SK-N-SH (cell line): ENCODE data around the gene S100A6. TPM values are rescaled to one million over a fixed set of nuclear protein-coding genes. Genes with fewer than 3 reads are reported as not detected.
A peak's percentile ranks its signal among the peaks of the same experiment; 100 is the strongest.

ENCODE experiments used
- CTCF ChIA-PET: fragments of 300-600, 350-600 bp; formaldehyde crosslinking; extraction: SDS; loops from one replicate; lab custom pipeline; 2021; lab: Yijun Ruan, JAX
- POLR2A ChIA-PET: fragments of 350-600 bp; sonication (Branson Sonifier 250); formaldehyde crosslinking; extraction: SDS; loops from one replicate; lab custom pipeline; 2020; ENCODE audit warnings: antibody characterized with exemption, inconsistent platforms; lab: Yijun Ruan, JAX
- DNase-seq: peaks from one replicate; pipeline ENCODE4 v3.0.0; 2012
- H2AFZ ChIP-seq: fragments of 200-600 bp; sonication (generic); 2 replicates; pipeline ENCODE4 v1.8.1; 2016; ENCODE audit warnings: antibody characterized with exemption, mild to moderate bottlenecking, low read depth
- H3F3A ChIP-seq: fragments of 200-600 bp; sonication (generic); replicated peaks from 2 replicates; pipeline ENCODE3; 2016; ENCODE audit warnings: antibody characterized with exemption, mild to moderate bottlenecking; ENCODE audit not compliant: insufficient read depth
- H3K27ac ChIP-seq, 2 experiments: fragments of 200-500 bp in 1 of 2; fragments of 200-600 bp in 1 of 2; sonication (Bioruptor generic) in 1 of 2; sonication (generic), shearing (Covaris generic) in 1 of 2; 2 replicates each; pipeline versions ENCODE4 v1.5.1 to v1.6.1; 2014 to 2016; ENCODE audit warnings: low read depth in 2 of 2, inconsistent platforms in 1 of 2, low read length in 1 of 2, mild to moderate bottlenecking in 1 of 2, mixed read lengths in 1 of 2
- H3K27me3 ChIP-seq: fragments of 200-600 bp; sonication (generic), shearing (Covaris generic); 2 replicates; pipeline ENCODE4 v1.6.1; 2016; ENCODE audit warnings: mixed run types; ENCODE audit not compliant: insufficient read depth
- H3K36me3 ChIP-seq, 2 experiments: fragments of 200-500 bp in 1 of 2; fragments of 200-600 bp in 1 of 2; sonication (Bioruptor generic) in 1 of 2; sonication (generic) in 1 of 2; replicated peaks in 1 of 2; 2 replicates each; pipeline versions ENCODE3 to v1.5.1; 2014 to 2016; ENCODE audit warnings: low read length in 1 of 2, mild to moderate bottlenecking in 1 of 2; ENCODE audit not compliant: insufficient read depth in 2 of 2, control insufficient read depth in 1 of 2
- H3K4me1 ChIP-seq, 2 experiments: fragments of 200-500 bp in 1 of 2; fragments of 200-600 bp in 1 of 2; sonication (Bioruptor generic) in 1 of 2; sonication (generic), shearing (Covaris generic) in 1 of 2; 2 replicates each; pipeline versions ENCODE4 v1.5.1 to v1.6.1; 2014 to 2016; ENCODE audit warnings: low read depth in 1 of 2, low read length in 1 of 2, mixed run types in 1 of 2; ENCODE audit not compliant: insufficient read depth in 2 of 2, control insufficient read depth in 1 of 2
- H3K4me2 ChIP-seq: fragments of 200-600 bp; sonication (generic), shearing (Covaris generic); 2 replicates; pipeline ENCODE4 v1.6.1; 2017; ENCODE audit warnings: mixed run types
- H3K4me3 ChIP-seq, 2 experiments: fragments of 200-500 bp in 1 of 2; fragments of 200-600 bp in 1 of 2; sonication (Bioruptor generic) in 1 of 2; sonication (generic), shearing (Covaris generic) in 1 of 2; 2 replicates each; pipeline versions ENCODE4 v1.5.1 to v1.8.1; 2014 to 2016; ENCODE audit warnings: low read depth in 2 of 2, inconsistent platforms in 1 of 2, low read length in 1 of 2, mild to moderate bottlenecking in 1 of 2, mixed read lengths in 1 of 2, moderate library complexity in 1 of 2
- H3K79me2 ChIP-seq: fragments of 200-600 bp; sonication (generic); 2 replicates; pipeline ENCODE4 v1.8.1; 2017; ENCODE audit warnings: mild to moderate bottlenecking; ENCODE audit not compliant: insufficient read depth
- H3K9ac ChIP-seq: fragments of 200-600 bp; sonication (generic); 2 replicates; pipeline ENCODE4 v1.6.1; 2017; ENCODE audit warnings: mixed run types
- H3K9me2 ChIP-seq: fragments of 200-600 bp; sonication (generic); 2 replicates; pipeline ENCODE4 v1.6.1; 2017; ENCODE audit warnings: mixed run types
- H3K9me3 ChIP-seq: fragments of 200-600 bp; sonication (generic); 2 replicates; pipeline ENCODE4 v1.6.1; 2017; ENCODE audit warnings: mixed run types, mild to moderate bottlenecking, moderate library complexity
- H4K20me1 ChIP-seq: fragments of 200-600 bp; sonication (generic); 2 replicates; pipeline ENCODE4 v1.6.1; 2017; ENCODE audit warnings: mild to moderate bottlenecking, mixed run types; ENCODE audit not compliant: insufficient read depth
- CHD2 ChIP-seq: fragments of 150-350 bp; IDR thresholded peaks from 2 replicates; pipeline ENCODE4 v1.6.1; 2018; ENCODE audit warnings: low read length; ENCODE audit not compliant: partially characterized antibody
- ELF1 ChIP-seq: IDR thresholded peaks from 2 replicates; pipeline ENCODE4 v1.4.0; 2012
- FOXJ3 ChIP-seq: sonication (generic); formaldehyde crosslinking; IDR thresholded peaks from 2 replicates; pipeline ENCODE4 v1.5.1; 2020; ENCODE audit warnings: mild to moderate bottlenecking, missing genetic modification reagents
- GATA2 ChIP-seq: sonication (generic); formaldehyde crosslinking; IDR thresholded peaks from 2 replicates; pipeline ENCODE4 v1.5.0; 2020; ENCODE audit warnings: mild to moderate bottlenecking, missing genetic modification reagents
- MXI1 ChIP-seq: IDR thresholded peaks from 2 replicates; pipeline ENCODE4 v1.6.1; 2012; ENCODE audit warnings: mild to moderate bottlenecking, low read depth, low read length, improper control_type of control experiment
- NRF1 ChIP-seq: IDR thresholded peaks from 2 replicates; pipeline ENCODE4 v1.6.1; 2012; ENCODE audit warnings: low read depth, mild to moderate bottlenecking, low read length
- POLR2AphosphoS5 ChIP-seq: IDR thresholded peaks from 2 replicates; pipeline ENCODE4 v1.6.1; 2012; ENCODE audit warnings: low read depth, low read length
- RFX5 ChIP-seq: IDR thresholded peaks from 2 replicates; pipeline ENCODE4 v1.6.1; 2012; ENCODE audit warnings: mild to moderate bottlenecking, improper control_type of control experiment, low read length
- RXRA ChIP-seq: IDR thresholded peaks from 2 replicates; pipeline ENCODE4 v1.4.0; 2012; ENCODE audit warnings: low read depth, mild to moderate bottlenecking, borderline replicate concordance
- SIN3A ChIP-seq: IDR thresholded peaks from 2 replicates; pipeline ENCODE4 v1.6.1; 2012; ENCODE audit warnings: low read depth, mild to moderate bottlenecking, low read length, moderate library complexity, borderline replicate concordance
- TAF1 ChIP-seq: IDR thresholded peaks from 2 replicates; pipeline ENCODE4 v1.6.1; 2012; ENCODE audit warnings: low read depth, mild to moderate bottlenecking, low read length, moderate library complexity, borderline replicate concordance
- WGBS: methylation state at CpG from one replicate; pipeline ENCODE4 v1.1.6; 2017; ENCODE audit warnings: low lambda C conversion rate; 5-methylcytosine and 5-hydroxymethylcytosine counted together
- polyA plus RNA-seq, 3 experiments: library from polyadenylated mRNA; depleted of rRNA; stranded (reverse); fragments of >200 nt; gene quantifications; 2 replicates each; pipeline ENCODE4 v1.2.3, GENCODE V29; 2012
- TF ChIP-seq, protein P1 (sequence below): fragments of 150-350 bp; IDR thresholded peaks from 2 replicates; pipeline ENCODE4 v1.6.1; 2016; ENCODE audit warnings: mild to moderate bottlenecking, low read depth, low read length
- TF ChIP-seq, protein P2 (sequence below): IDR thresholded peaks from 2 replicates; pipeline ENCODE4 v1.4.0; 2012; ENCODE audit warnings: low read depth
- TF ChIP-seq, protein P3 (sequence below): fragments of 150-350 bp; IDR thresholded peaks from 2 replicates; pipeline ENCODE4 v1.6.1; 2017; ENCODE audit warnings: antibody characterized with exemption, low read length, low read depth, borderline replicate concordance
- TF ChIP-seq, protein P4 (sequence below): IDR thresholded peaks from 2 replicates; pipeline ENCODE4 v1.6.1; 2012; ENCODE audit warnings: mild to moderate bottlenecking, low read depth, low read length, moderate library complexity
- TF ChIP-seq, protein P5 (sequence below): IDR thresholded peaks from 2 replicates; pipeline ENCODE4 v1.4.0; 2012; ENCODE audit warnings: low read depth, borderline replicate concordance
- TF ChIP-seq, protein P6 (sequence below): IDR thresholded peaks from 2 replicates; pipeline ENCODE4 v1.4.0; 2012; ENCODE audit warnings: low read depth, borderline replicate concordance

Gene S100A6
- polyA plus RNA-seq, 1 of the 3 experiments (the other 2 are of a cell fraction) = 895 TPM

DNA sequence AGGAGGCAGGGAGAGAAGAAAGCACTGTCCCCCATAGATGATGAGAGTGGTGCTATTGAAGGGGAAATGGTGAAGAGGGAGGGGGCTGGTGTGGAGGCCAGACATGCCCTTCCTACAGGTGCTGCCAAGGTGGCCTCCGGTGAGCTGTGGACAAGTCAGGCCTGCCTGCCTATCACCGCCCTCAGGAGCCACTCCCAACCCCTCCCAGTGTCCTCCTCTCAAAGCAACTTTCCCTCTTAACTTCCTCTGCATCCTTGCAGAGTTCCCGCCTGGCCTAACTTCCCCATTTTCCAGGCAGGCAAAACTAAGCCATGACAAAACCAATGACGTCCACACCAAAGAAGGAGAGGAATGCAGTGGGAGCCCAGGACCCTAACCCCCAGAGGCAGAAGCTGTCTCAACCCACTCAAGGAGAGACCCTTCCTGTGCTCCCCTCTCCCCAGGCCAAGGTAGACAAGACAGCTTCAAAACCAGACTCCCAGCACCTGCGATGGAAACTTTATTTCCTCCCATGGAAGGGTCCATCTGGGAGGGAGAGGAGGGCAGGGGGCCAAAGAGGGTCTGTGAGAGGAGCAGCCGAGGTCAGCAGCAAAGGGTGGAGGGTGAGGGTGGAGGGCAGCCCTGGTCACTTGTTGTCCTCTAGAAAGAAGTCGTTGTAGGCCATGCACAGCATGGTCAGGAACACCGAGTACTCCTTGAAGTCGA is 1.0 kb upstream of the S100A6 start (continued):
- TF ChIP-seq CHD2 = no peak

DNA sequence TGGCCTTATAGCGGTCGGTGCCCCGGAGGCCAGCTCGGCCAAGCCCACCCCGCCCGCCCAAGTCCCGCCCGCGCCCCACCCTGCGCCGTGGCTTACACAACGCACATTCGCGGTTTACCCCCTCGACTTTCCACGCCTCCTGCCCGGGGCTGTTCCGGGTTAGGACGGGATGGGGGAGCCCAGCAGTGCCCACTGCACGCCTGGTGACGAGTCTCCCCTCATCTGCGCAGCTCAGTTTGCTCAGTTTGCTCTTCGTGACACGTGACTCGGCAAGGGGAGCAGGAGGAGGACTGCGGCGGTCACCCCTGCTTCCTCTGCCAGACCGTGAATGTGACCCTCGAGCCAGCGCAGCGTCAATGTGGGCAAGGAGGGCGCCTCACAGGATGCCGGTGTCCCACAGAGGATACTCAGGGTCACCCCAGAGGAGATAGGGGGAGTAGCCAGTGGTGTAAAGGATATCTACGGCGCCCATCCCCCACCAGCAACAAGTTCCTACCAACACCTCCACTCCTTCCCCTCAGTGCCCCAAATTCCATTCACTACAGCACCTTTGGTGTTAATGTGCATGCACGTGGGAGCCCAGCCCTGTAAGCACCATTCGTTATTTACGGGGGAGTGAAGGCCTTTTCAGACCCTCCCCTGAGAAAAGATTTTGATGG is 350 bp upstream of the S100A6 start:
- 7% methylated on average over 29 of the region's 38 CpGs for WGBS
- peaks cover 30% of the 10 kb centered on the region for H3K79me2 ChIP-seq
- no peaks in the 10 kb centered on the region for H3K27me3 ChIP-seq
- peak overlapping the region; percentile 84 to 87 for H3K27ac ChIP-seq
- peaks cover 4 to 11% of the 10 kb centered on the region in 2 experiments for H3K36me3 ChIP-seq
- H3K4me1 ChIP-seq = peaks cover 24 to 38% of the 10 kb centered on the region in 2 experiments; a peak in 3 of 4 replicates
- H3F3A ChIP-seq = peaks cover 51% of the 10 kb centered on the region
- no peaks in the 10 kb centered on the region for H3K9me2 ChIP-seq
- peak overlapping the region; percentile 98 for H3K9ac ChIP-seq
- ChIA-PET POLR2A (interaction anchor here (1.0 to 2.0 kb wide), 6 partner anchors 9 to 24 kb away, joined by 3 to 12 read pairs (median 6); partner anchors contain the start of gene S100A4), CTCF (interaction anchor here (0.9 to 8.4 kb wide), 12 partner anchors 9 to 201 kb away, joined by 3 to 45 read pairs (median 4); partner anchors contain the start of gene S100A4)
- H3K9me3 ChIP-seq = no peaks in the 10 kb centered on the region
- H3K4me3 ChIP-seq = peak overlapping the region; percentile 70 to 79
- H2AFZ ChIP-seq = 0 out of 2 replicates have a peak overlapping the region, but pooled peaks have one; percentile 12
- peak; percentile 85 for DNase-seq
- TF ChIP-seq SIN3A (no peak), NRF1 (peak; percentile 53), FOXJ3 (CRISPR knock-in tag) (no peak), MXI1 (peak; percentile 62), RXRA (no peak; the same call in 1 of the 2 replicates), POLR2AphosphoS5 (no peak), TAF1 (peak; percentile 56; the same call in 1 of the 2 replicates), GATA2 (CRISPR knock-in tag) (no peak), ELF1 (peak; percentile 82), RFX5 (no peak)
- TF ChIP-seq, protein P1, sequence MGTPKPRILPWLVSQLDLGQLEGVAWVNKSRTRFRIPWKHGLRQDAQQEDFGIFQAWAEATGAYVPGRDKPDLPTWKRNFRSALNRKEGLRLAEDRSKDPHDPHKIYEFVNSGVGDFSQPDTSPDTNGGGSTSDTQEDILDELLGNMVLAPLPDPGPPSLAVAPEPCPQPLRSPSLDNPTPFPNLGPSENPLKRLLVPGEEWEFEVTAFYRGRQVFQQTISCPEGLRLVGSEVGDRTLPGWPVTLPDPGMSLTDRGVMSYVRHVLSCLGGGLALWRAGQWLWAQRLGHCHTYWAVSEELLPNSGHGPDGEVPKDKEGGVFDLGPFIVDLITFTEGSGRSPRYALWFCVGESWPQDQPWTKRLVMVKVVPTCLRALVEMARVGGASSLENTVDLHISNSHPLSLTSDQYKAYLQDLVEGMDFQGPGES = no peak
- TF ChIP-seq, protein P2, sequence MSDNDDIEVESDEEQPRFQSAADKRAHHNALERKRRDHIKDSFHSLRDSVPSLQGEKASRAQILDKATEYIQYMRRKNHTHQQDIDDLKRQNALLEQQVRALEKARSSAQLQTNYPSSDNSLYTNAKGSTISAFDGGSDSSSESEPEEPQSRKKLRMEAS = peak; percentile 81
- TF ChIP-seq, protein P3, sequence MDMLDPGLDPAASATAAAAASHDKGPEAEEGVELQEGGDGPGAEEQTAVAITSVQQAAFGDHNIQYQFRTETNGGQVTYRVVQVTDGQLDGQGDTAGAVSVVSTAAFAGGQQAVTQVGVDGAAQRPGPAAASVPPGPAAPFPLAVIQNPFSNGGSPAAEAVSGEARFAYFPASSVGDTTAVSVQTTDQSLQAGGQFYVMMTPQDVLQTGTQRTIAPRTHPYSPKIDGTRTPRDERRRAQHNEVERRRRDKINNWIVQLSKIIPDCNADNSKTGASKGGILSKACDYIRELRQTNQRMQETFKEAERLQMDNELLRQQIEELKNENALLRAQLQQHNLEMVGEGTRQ = peak; percentile 26; the same call in 1 of the 2 replicates
- TF ChIP-seq, protein P4, sequence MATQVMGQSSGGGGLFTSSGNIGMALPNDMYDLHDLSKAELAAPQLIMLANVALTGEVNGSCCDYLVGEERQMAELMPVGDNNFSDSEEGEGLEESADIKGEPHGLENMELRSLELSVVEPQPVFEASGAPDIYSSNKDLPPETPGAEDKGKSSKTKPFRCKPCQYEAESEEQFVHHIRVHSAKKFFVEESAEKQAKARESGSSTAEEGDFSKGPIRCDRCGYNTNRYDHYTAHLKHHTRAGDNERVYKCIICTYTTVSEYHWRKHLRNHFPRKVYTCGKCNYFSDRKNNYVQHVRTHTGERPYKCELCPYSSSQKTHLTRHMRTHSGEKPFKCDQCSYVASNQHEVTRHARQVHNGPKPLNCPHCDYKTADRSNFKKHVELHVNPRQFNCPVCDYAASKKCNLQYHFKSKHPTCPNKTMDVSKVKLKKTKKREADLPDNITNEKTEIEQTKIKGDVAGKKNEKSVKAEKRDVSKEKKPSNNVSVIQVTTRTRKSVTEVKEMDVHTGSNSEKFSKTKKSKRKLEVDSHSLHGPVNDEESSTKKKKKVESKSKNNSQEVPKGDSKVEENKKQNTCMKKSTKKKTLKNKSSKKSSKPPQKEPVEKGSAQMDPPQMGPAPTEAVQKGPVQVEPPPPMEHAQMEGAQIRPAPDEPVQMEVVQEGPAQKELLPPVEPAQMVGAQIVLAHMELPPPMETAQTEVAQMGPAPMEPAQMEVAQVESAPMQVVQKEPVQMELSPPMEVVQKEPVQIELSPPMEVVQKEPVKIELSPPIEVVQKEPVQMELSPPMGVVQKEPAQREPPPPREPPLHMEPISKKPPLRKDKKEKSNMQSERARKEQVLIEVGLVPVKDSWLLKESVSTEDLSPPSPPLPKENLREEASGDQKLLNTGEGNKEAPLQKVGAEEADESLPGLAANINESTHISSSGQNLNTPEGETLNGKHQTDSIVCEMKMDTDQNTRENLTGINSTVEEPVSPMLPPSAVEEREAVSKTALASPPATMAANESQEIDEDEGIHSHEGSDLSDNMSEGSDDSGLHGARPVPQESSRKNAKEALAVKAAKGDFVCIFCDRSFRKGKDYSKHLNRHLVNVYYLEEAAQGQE = no peak
- TF ChIP-seq, protein P5, sequence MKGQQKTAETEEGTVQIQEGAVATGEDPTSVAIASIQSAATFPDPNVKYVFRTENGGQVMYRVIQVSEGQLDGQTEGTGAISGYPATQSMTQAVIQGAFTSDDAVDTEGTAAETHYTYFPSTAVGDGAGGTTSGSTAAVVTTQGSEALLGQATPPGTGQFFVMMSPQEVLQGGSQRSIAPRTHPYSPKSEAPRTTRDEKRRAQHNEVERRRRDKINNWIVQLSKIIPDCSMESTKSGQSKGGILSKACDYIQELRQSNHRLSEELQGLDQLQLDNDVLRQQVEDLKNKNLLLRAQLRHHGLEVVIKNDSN = peak; percentile 86
- TF ChIP-seq, protein P6, sequence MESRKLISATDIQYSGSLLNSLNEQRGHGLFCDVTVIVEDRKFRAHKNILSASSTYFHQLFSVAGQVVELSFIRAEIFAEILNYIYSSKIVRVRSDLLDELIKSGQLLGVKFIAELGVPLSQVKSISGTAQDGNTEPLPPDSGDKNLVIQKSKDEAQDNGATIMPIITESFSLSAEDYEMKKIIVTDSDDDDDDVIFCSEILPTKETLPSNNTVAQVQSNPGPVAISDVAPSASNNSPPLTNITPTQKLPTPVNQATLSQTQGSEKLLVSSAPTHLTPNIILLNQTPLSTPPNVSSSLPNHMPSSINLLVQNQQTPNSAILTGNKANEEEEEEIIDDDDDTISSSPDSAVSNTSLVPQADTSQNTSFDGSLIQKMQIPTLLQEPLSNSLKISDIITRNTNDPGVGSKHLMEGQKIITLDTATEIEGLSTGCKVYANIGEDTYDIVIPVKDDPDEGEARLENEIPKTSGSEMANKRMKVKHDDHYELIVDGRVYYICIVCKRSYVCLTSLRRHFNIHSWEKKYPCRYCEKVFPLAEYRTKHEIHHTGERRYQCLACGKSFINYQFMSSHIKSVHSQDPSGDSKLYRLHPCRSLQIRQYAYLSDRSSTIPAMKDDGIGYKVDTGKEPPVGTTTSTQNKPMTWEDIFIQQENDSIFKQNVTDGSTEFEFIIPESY = no peak
- H4K20me1 ChIP-seq = peaks cover 4% of the 10 kb centered on the region; the same call in 1 of the 2 replicates
- peak overlapping the region; percentile 95 for H3K4me2 ChIP-seq
